ENCODE data around the gene IGLL1. TPM values are rescaled to one million over a fixed set of nuclear protein-coding genes. Genes with fewer than 3 reads are reported as not detected.

IGLL1 gene
- total RNA-seq, 2 experiments from 2014 or later, result not detected

DNA sequence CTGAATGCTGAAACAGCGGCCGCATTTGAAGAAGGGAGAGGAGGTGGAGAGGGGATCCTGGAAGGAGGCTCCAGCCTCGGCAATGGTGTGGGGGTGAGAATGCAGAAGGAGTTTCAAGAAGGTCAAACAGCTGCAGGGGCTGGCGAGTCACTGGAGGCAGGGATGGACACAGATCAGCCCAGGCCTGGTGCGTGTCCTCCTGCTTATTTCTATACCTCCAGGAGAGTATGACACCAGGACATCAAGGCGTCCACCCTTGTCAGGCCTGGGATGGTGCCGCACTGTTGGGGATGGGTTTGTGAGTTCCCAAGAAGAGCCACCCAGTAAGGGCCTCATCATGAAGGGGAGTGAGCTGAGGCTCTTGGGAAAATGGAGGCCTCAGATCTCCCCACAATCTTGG, 23.1 kb downstream of the IGLL1 start:
- ChIA-PET CTCF (ENCODE audit: unreplicated experiment) (no interaction called here), POLR2A (no interaction called here)
- DNase-seq (ENCODE audit: low spot score), result no peak
- BruUV-seq (replicated peaks), result no TSS peak
- H3K4me3 ChIP-seq (ENCODE audit: low read depth, low read length, poor library complexity, severe bottlenecking), result no peak overlapping the region
- H3K9me3 ChIP-seq (ENCODE audit: low read length), result no peaks in the 10 kb centered on the region
- no peaks in the 10 kb centered on the region for H3K36me3 ChIP-seq (ENCODE audit: insufficient read depth, low read length)
- H3K27ac ChIP-seq (ENCODE audit: low read depth, low read length, poor library complexity, severe bottlenecking), result no peak overlapping the region
- H3K4me2 ChIP-seq (ENCODE audit: low read length), result no peak overlapping the region
- H3K9me2 ChIP-seq (ENCODE audit: insufficient read depth, low read length), result no peaks in the 10 kb centered on the region
- no peak overlapping the region for H2AFZ ChIP-seq (ENCODE audit: low read length)
- intact Hi-C loops (cut with micrococcal nuclease; ENCODE audit: unreplicated experiment), result no loop called here
- TF ChIP-seq, protein P1, sequence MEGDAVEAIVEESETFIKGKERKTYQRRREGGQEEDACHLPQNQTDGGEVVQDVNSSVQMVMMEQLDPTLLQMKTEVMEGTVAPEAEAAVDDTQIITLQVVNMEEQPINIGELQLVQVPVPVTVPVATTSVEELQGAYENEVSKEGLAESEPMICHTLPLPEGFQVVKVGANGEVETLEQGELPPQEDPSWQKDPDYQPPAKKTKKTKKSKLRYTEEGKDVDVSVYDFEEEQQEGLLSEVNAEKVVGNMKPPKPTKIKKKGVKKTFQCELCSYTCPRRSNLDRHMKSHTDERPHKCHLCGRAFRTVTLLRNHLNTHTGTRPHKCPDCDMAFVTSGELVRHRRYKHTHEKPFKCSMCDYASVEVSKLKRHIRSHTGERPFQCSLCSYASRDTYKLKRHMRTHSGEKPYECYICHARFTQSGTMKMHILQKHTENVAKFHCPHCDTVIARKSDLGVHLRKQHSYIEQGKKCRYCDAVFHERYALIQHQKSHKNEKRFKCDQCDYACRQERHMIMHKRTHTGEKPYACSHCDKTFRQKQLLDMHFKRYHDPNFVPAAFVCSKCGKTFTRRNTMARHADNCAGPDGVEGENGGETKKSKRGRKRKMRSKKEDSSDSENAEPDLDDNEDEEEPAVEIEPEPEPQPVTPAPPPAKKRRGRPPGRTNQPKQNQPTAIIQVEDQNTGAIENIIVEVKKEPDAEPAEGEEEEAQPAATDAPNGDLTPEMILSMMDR (conservative IDR thresholded peaks at IDR 0.05; ENCODE audit: low read length), result no peak
- TF ChIP-seq EZH2phosphoT487 (IDR thresholded peaks at IDR 0.05; ENCODE audit: borderline replicate concordance, low read depth, low read length), result no peak
- H3K79me2 ChIP-seq (ENCODE audit: insufficient read depth, low read depth, low read length), result no peaks in the 10 kb centered on the region
- H3K4me1 ChIP-seq (ENCODE audit: insufficient read depth, low read length, poor library complexity, severe bottlenecking), result no peaks in the 10 kb centered on the region
- no peaks in the 10 kb centered on the region for H4K20me1 ChIP-seq (ENCODE audit: insufficient read depth, low read length)

DNA sequence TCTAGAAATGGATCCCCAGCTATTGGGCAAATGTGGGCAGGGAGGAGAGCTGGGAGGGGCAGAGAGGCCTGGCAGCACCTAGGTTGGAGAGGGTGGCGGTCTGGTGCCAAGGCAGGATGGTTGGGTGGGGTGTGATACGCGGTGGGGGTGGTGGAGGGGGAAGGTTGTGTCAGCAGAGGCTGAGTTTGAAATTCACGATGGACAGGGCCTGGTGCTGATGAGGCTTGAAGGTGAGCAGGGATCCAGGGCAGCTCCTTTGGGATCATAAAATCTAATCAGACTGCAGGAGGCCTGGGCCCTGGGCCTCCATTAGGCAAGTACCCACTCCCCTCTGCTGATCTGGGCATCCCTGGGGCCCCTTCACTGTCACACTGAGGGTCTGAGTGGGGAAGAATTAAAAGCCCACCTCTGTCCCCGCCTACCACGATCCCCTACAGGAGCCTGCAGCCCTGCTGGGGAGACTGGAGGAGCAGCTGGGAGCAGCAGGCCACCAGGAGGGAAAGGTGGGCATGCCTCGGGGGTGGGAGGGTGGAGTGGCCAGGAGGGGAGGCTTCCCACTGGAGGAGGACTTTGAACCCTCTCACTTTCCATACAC, 24.0 kb downstream of the IGLL1 start:
- no peak for DNase-seq (ENCODE audit: low spot score)
- Histone ChIP-seq H3K79me2 (ENCODE audit: insufficient read depth, low read depth, low read length) (no peaks in the 10 kb centered on the region), H3K4me3 (ENCODE audit: low read depth, low read length, poor library complexity, severe bottlenecking) (no peak overlapping the region), H3K9me3 (ENCODE audit: low read length) (no peaks in the 10 kb centered on the region), H3K36me3 (ENCODE audit: insufficient read depth, low read length) (no peaks in the 10 kb centered on the region), H3K4me2 (ENCODE audit: low read length) (no peak overlapping the region), H3K4me1 (ENCODE audit: insufficient read depth, low read length, poor library complexity, severe bottlenecking) (no peaks in the 10 kb centered on the region), H2AFZ (ENCODE audit: low read length) (no peak overlapping the region), H4K20me1 (ENCODE audit: insufficient read depth, low read length) (no peaks in the 10 kb centered on the region), H3K9me2 (ENCODE audit: insufficient read depth, low read length) (no peaks in the 10 kb centered on the region), H3K27ac (ENCODE audit: low read depth, low read length, poor library complexity, severe bottlenecking) (no peak overlapping the region)
- no peak for TF ChIP-seq EZH2phosphoT487 (IDR thresholded peaks at IDR 0.05; ENCODE audit: borderline replicate concordance, low read depth, low read length)
- TF ChIP-seq, protein P1 (conservative IDR thresholded peaks at IDR 0.05; ENCODE audit: low read length), result no peak
- intact Hi-C loops (cut with micrococcal nuclease; ENCODE audit: unreplicated experiment), result no loop called here
- BruUV-seq (replicated peaks), result no TSS peak
- ChIA-PET POLR2A (no interaction called here), CTCF (ENCODE audit: unreplicated experiment) (no interaction called here)

DNA sequence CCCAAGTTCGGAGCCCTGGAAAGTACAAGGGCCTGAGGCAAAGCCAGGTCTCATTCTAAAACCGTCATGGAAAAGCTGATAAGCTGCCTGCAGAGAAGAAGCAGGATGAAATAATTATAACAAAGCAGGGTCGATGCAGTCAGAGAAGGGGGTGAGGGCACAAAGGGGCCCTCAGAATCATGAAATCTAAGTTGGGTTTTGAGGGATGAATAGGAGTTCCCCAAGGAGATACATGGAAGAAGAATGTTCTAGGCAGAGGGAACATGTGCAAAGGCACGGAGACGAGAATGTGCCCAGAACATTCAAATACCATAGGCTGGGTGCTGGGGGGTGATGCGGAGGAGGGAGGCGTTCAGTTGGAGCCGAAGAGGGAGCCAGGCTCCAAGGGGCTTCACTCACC, 25.0 kb downstream of the IGLL1 start:
- Histone ChIP-seq H3K4me3 (ENCODE audit: low read depth, low read length, poor library complexity, severe bottlenecking) (no peak overlapping the region), H3K4me2 (ENCODE audit: low read length) (no peak overlapping the region), H3K36me3 (ENCODE audit: insufficient read depth, low read length) (no peaks in the 10 kb centered on the region), H2AFZ (ENCODE audit: low read length) (no peak overlapping the region), H3K79me2 (ENCODE audit: insufficient read depth, low read depth, low read length) (no peaks in the 10 kb centered on the region), H3K9me3 (ENCODE audit: low read length) (no peaks in the 10 kb centered on the region), H3K9me2 (ENCODE audit: insufficient read depth, low read length) (no peaks in the 10 kb centered on the region), H3K27ac (ENCODE audit: low read depth, low read length, poor library complexity, severe bottlenecking) (no peak overlapping the region), H3K4me1 (ENCODE audit: insufficient read depth, low read length, poor library complexity, severe bottlenecking) (no peaks in the 10 kb centered on the region), H4K20me1 (ENCODE audit: insufficient read depth, low read length) (no peaks in the 10 kb centered on the region)
- ChIA-PET POLR2A (no interaction called here), CTCF (ENCODE audit: unreplicated experiment) (no interaction called here)
- BruUV-seq (replicated peaks), result no TSS peak
- TF ChIP-seq, protein P1 (conservative IDR thresholded peaks at IDR 0.05; ENCODE audit: low read length), result no peak
- no peak for TF ChIP-seq EZH2phosphoT487 (IDR thresholded peaks at IDR 0.05; ENCODE audit: borderline replicate concordance, low read depth, low read length)
- intact Hi-C loops (cut with micrococcal nuclease; ENCODE audit: unreplicated experiment), result no loop called here
- DNase-seq (ENCODE audit: low spot score), result no peak
